Measurements from ENCODE around the gene PCDHGB3. TPM values are rescaled to one million over a fixed set of nuclear protein-coding genes. Genes with fewer than 3 reads are reported as not detected.
A peak's percentile ranks its signal among the peaks of the same experiment; 100 is the strongest.
"Not testable (repeated sequence)": the region's sequence is repeated elsewhere in the genome, so short reads cannot be mapped to it uniquely, and the experiment has no call there.

The PCDHGB3 gene
- total and polyA plus RNA-seq, 5 donors from 2014 or later, result 0.20 TPM; not detected in 4

GRCh38 chr5:141398608-141399007 lies 28.6 kb downstream of the PCDHGB3 start:
- Mint-ChIP-seq H3K36me3 (peaks cover 3% of the 10 kb centered on the region), H3K27me3 (peaks cover 46% of the 10 kb centered on the region), H3K9me3 (peaks cover 0 to 39% (median 10%) of the 10 kb centered on the region in 7 donors), H3K4me1 (peaks cover 0 to 6% (median 0%) of the 10 kb centered on the region in 4 donors), H3K27ac (no peak overlapping the region), H3K4me3 (peak overlapping the region in 1 of 4 donors; percentile 29)
- no peak overlapping the region for H3K27ac ChIP-seq (ENCODE audit: insufficient read depth, low read length, poor library complexity, severe bottlenecking)
- no peak overlapping the region for H3K4me3 ChIP-seq (ENCODE audit: low read depth, low read length)
- DNase-seq, result no peak
- H3K9me3 ChIP-seq (ENCODE audit: control insufficient read depth in 2 of 2, low read length in 2 of 2), result peaks cover 19 to 29% of the 10 kb centered on the region in 2 experiments
- peaks cover 25% of the 10 kb centered on the region for H3K27me3 ChIP-seq (ENCODE audit: control insufficient read depth, insufficient read depth, low read length)
- no peaks in the 10 kb centered on the region for H3K4me1 ChIP-seq (ENCODE audit: control insufficient read depth, insufficient read depth, low read length, poor library complexity, severe bottlenecking)
- H3K36me3 ChIP-seq (ENCODE audit: control insufficient read depth, insufficient read depth, low read length), result no peaks in the 10 kb centered on the region
- ATAC-seq (ENCODE audit: low read depth in 2 of 2), result no peak

DNA sequence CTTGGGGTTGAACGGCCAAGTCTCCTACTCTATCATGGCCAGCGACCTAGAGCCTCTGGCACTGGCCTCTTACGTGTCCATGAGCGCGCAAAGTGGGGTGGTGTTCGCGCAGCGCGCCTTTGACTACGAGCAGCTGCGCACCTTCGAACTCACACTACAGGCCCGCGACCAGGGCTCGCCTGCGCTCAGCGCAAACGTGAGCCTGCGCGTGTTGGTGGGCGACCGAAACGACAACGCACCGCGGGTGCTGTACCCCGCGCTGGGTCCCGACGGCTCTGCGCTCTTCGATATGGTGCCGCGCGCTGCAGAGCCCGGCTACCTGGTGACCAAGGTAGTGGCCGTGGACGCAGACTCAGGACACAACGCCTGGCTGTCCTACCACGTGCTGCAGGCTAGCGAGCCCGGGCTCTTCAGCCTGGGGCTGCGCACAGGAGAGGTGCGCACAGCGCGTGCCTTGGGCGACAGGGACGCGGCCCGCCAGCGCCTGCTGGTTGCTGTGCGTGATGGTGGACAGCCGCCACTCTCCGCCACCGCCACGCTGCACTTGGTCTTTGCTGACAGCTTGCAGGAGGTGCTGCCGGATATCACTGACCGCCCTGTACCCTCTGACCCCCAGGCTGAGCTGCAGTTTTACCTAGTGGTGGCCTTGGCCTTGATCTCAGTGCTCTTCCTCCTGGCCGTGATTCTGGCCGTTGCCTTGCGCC lies 29.7 kb downstream of the PCDHGB3 start:
- peaks cover 20 to 29% of the 10 kb centered on the region in 2 experiments for H3K9me3 ChIP-seq (ENCODE audit: control insufficient read depth in 2 of 2, low read length in 2 of 2)
- H3K36me3 ChIP-seq (ENCODE audit: control insufficient read depth, insufficient read depth, low read length), result no peaks in the 10 kb centered on the region
- Mint-ChIP-seq H3K36me3 (peaks cover 3% of the 10 kb centered on the region), H3K4me3 (no peak overlapping the region), H3K27ac (no peak overlapping the region), H3K4me1 (peaks cover 0 to 6% (median 0%) of the 10 kb centered on the region in 4 donors), H3K27me3 (peaks cover 51% of the 10 kb centered on the region), H3K9me3 (peaks cover 0 to 38% (median 10%) of the 10 kb centered on the region in 7 donors)
- no peak overlapping the region for H3K27ac ChIP-seq (ENCODE audit: insufficient read depth, low read length, poor library complexity, severe bottlenecking)
- no peak overlapping the region for H3K4me3 ChIP-seq (ENCODE audit: low read depth, low read length)
- no peaks in the 10 kb centered on the region for H3K4me1 ChIP-seq (ENCODE audit: control insufficient read depth, insufficient read depth, low read length, poor library complexity, severe bottlenecking)
- DNase-seq (no peak), ATAC-seq (ENCODE audit: low read depth in 2 of 2) (no peak)
- peaks cover 21% of the 10 kb centered on the region for H3K27me3 ChIP-seq (ENCODE audit: control insufficient read depth, insufficient read depth, low read length)

GRCh38 chr5:141402553-141403243 lies 32.7 kb downstream of the PCDHGB3 start, which contains the start of gene PCDHGA9:
PCDHGA9 (plus strand) TSS chr5:141402778; CDS start chr5:141402953, 175 bp downstream.
- peaks cover 8% of the 10 kb centered on the region for H3K36me3 Mint-ChIP-seq
- peaks cover 38% of the 10 kb centered on the region for H3K27me3 ChIP-seq (ENCODE audit: control insufficient read depth, insufficient read depth, low read length)

DNA sequence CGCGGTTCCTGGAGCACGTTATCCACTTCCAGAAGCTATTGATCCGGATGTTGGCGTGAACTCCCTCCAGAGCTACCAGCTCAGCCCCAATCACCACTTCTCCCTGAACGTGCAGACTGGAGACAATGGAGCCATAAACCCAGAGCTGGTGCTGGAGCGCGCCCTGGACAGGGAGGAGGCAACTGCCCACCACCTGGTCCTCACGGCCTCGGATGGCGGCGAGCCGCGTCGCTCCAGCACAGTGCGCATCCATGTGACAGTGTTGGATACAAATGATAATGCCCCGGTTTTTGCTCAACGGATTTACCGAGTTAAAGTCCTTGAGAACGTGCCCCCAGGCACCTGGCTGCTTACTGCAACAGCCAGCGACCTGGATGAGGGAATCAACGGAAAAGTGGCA lies 33.3 kb downstream of the PCDHGB3 start:
- no peak overlapping the region for H3K27ac ChIP-seq (ENCODE audit: insufficient read depth, low read length, poor library complexity, severe bottlenecking)
- H3K4me3 ChIP-seq (ENCODE audit: low read depth, low read length), result no peak overlapping the region
- H3K36me3 ChIP-seq (ENCODE audit: control insufficient read depth, insufficient read depth, low read length), result no peaks in the 10 kb centered on the region
- H3K9me3 Mint-ChIP-seq, result peaks cover 0 to 34% (median 10%) of the 10 kb centered on the region in 7 donors
- H3K27me3 ChIP-seq (ENCODE audit: control insufficient read depth, insufficient read depth, low read length), result peaks cover 38% of the 10 kb centered on the region
- H3K4me1 Mint-ChIP-seq, result peaks cover 0 to 8% (median 0%) of the 10 kb centered on the region in 4 donors
- peaks cover 24 to 42% of the 10 kb centered on the region in 2 experiments for H3K9me3 ChIP-seq (ENCODE audit: control insufficient read depth in 2 of 2, low read length in 2 of 2)
- ATAC-seq (ENCODE audit: low read depth in 2 of 2) (no peak), DNase-seq (no peak)
- peaks cover 8% of the 10 kb centered on the region for H3K36me3 Mint-ChIP-seq
- peaks cover 64% of the 10 kb centered on the region for H3K27me3 Mint-ChIP-seq
- no peaks in the 10 kb centered on the region for H3K4me1 ChIP-seq (ENCODE audit: control insufficient read depth, insufficient read depth, low read length, poor library complexity, severe bottlenecking)
- peak overlapping the region in 1 of 4 donors; percentile 9 for H3K4me3 Mint-ChIP-seq
- no peak overlapping the region for H3K27ac Mint-ChIP-seq

More at GRCh38 chr5:141402553-141403243, 32.7 kb downstream of the PCDHGB3 start, which contains the start of gene PCDHGA9:
- H3K4me3 ChIP-seq (ENCODE audit: low read depth, low read length), result no peak within 1 kb of the TSS
- peaks cover 60% of the 10 kb centered on the region for H3K27me3 Mint-ChIP-seq
- no peaks in the 10 kb centered on the region for H3K36me3 ChIP-seq (ENCODE audit: control insufficient read depth, insufficient read depth, low read length)
- H3K4me1 ChIP-seq (ENCODE audit: control insufficient read depth, insufficient read depth, low read length, poor library complexity, severe bottlenecking), result no peaks in the 10 kb centered on the region
- DNase-seq (no peak), ATAC-seq (ENCODE audit: low read depth in 2 of 2) (no peak)
- peak within 1 kb of the TSS; percentile 27 to 52 (median 34) for H3K4me3 Mint-ChIP-seq
- peaks cover 0 to 29% (median 7%) of the 10 kb centered on the region in 7 donors for H3K9me3 Mint-ChIP-seq
- H3K4me1 Mint-ChIP-seq, result peaks cover 0 to 6% (median 0%) of the 10 kb centered on the region in 4 donors
- H3K27ac ChIP-seq (ENCODE audit: insufficient read depth, low read length, poor library complexity, severe bottlenecking), result no peak within 1 kb of the TSS
- peaks cover 24 to 35% of the 10 kb centered on the region in 2 experiments for H3K9me3 ChIP-seq (ENCODE audit: control insufficient read depth in 2 of 2, low read length in 2 of 2)
- H3K27ac Mint-ChIP-seq, result no peak within 1 kb of the TSS

GRCh38 chr5:141407790-141408505 lies 37.9 kb downstream of the PCDHGB3 start, which contains the start of gene PCDHGB6:
PCDHGB6 (plus strand) TSS chr5:141408021; CDS start chr5:141408203, 182 bp downstream.
- Mint-ChIP-seq H3K9me3 (peaks cover 0 to 40% (median 13%) of the 10 kb centered on the region in 7 donors), H3K4me3 (peak within 1 kb of the TSS in 3 of 4 donors; percentile 31 to 58 (median 50)), H3K36me3 (peaks cover 12% of the 10 kb centered on the region), H3K27me3 (peaks cover 81% of the 10 kb centered on the region)
- H3K4me1 ChIP-seq (ENCODE audit: control insufficient read depth, insufficient read depth, low read length, poor library complexity, severe bottlenecking); H3K4me1 Mint-ChIP-seq; H3K4me3 ChIP-seq (ENCODE audit: low read depth, low read length); H3K27ac ChIP-seq (ENCODE audit: insufficient read depth, low read length, poor library complexity, severe bottlenecking); H3K36me3 ChIP-seq (ENCODE audit: control insufficient read depth, insufficient read depth, low read length); H3K27ac Mint-ChIP-seq: not testable (repeated sequence)
- H3K27me3 ChIP-seq (ENCODE audit: control insufficient read depth, insufficient read depth, low read length), result peaks cover 39% of the 10 kb centered on the region
- DNase-seq (peak in 1 of 3 donors; percentile 32), ATAC-seq (ENCODE audit: low read depth in 2 of 2) (peak in 1 of 2 donors; percentile 24)
- H3K9me3 ChIP-seq (ENCODE audit: control insufficient read depth in 2 of 2, low read length in 2 of 2), result peaks cover 21 to 39% of the 10 kb centered on the region in 2 experiments

DNA sequence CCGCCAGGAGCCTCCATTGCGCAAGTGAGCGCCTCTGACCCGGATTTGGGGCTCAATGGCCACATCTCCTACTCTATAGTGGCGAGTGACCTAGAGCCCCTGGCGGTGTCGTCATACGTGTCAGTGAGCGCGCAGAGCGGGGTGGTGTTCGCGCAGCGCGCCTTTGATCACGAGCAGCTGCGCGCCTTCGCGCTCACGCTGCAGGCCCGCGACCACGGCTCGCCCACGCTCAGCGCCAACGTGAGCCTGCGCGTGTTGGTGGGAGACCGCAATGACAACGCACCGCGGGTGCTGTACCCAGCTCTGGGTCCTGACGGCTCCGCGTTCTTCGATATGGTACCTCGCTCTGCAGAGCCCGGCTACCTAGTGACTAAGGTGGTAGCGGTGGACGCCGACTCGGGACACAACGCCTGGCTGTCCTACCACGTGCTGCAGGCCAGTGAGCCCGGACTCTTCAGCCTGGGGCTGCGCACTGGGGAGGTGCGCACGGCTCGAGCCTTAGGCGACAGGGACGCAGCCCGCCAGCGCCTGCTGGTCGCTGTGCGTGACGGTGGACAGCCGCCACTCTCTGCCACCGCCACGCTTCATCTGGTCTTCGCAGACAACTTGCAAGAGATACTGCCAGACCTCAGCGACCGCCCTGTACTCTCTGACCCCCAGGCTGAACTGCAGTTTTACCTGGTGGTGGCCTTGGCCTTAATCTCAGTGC lies 39.7 kb downstream of the PCDHGB3 start:
- H3K4me3 Mint-ChIP-seq, result peak overlapping the region in 1 of 4 donors; percentile 35
- no peak for DNase-seq
- peaks cover 12% of the 10 kb centered on the region for H3K4me1 ChIP-seq (ENCODE audit: control insufficient read depth, insufficient read depth, low read length, poor library complexity, severe bottlenecking)
- H3K27me3 ChIP-seq (ENCODE audit: control insufficient read depth, insufficient read depth, low read length), result peaks cover 52% of the 10 kb centered on the region
- no peaks in the 10 kb centered on the region for H3K36me3 ChIP-seq (ENCODE audit: control insufficient read depth, insufficient read depth, low read length)
- H3K4me1 Mint-ChIP-seq, result peaks cover 0 to 21% (median 16%) of the 10 kb centered on the region in 4 donors
- no peak overlapping the region for H3K27ac ChIP-seq (ENCODE audit: insufficient read depth, low read length, poor library complexity, severe bottlenecking)
- no peak overlapping the region for H3K4me3 ChIP-seq (ENCODE audit: low read depth, low read length)
- peaks cover 21 to 37% of the 10 kb centered on the region in 2 experiments for H3K9me3 ChIP-seq (ENCODE audit: control insufficient read depth in 2 of 2, low read length in 2 of 2)
- H3K27ac Mint-ChIP-seq, result no peak overlapping the region
- H3K36me3 Mint-ChIP-seq, result peaks cover 17% of the 10 kb centered on the region
- H3K9me3 Mint-ChIP-seq, result peaks cover 0 to 44% (median 13%) of the 10 kb centered on the region in 7 donors
- peaks cover 83% of the 10 kb centered on the region for H3K27me3 Mint-ChIP-seq
- no peak for ATAC-seq (ENCODE audit: low read depth in 2 of 2)

GRCh38 chr5:141411575-141411974 lies 41.5 kb downstream of the PCDHGB3 start:
- peaks cover 17% of the 10 kb centered on the region for H3K36me3 Mint-ChIP-seq
- H3K27ac Mint-ChIP-seq, result no peak overlapping the region
- peaks cover 53% of the 10 kb centered on the region for H3K27me3 ChIP-seq (ENCODE audit: control insufficient read depth, insufficient read depth, low read length)
- no peak overlapping the region for H3K4me3 Mint-ChIP-seq
- H3K27ac ChIP-seq (ENCODE audit: insufficient read depth, low read length, poor library complexity, severe bottlenecking), result no peak overlapping the region
- H3K9me3 ChIP-seq (ENCODE audit: control insufficient read depth in 2 of 2, low read length in 2 of 2), result peaks cover 17 to 44% of the 10 kb centered on the region in 2 experiments
- H3K4me1 ChIP-seq (ENCODE audit: control insufficient read depth, insufficient read depth, low read length, poor library complexity, severe bottlenecking), result peaks cover 12% of the 10 kb centered on the region
- no peaks in the 10 kb centered on the region for H3K36me3 ChIP-seq (ENCODE audit: control insufficient read depth, insufficient read depth, low read length)
- no peak for ATAC-seq (ENCODE audit: low read depth in 2 of 2)
- H3K9me3 Mint-ChIP-seq, result peaks cover 0 to 44% (median 15%) of the 10 kb centered on the region in 7 donors
- peaks cover 0 to 21% (median 16%) of the 10 kb centered on the region in 4 donors for H3K4me1 Mint-ChIP-seq
- no peak overlapping the region for H3K4me3 ChIP-seq (ENCODE audit: low read depth, low read length)
- H3K27me3 Mint-ChIP-seq, result peaks cover 80% of the 10 kb centered on the region
- no peak for DNase-seq

All from CD4-positive, CD25-positive, alpha-beta regulatory T cell (primary cell).